ENCODE data around the gene EDN3. TPM values are rescaled to one million over a fixed set of nuclear protein-coding genes. Genes with fewer than 3 reads are reported as not detected.
A peak's percentile ranks its signal among the peaks of the same experiment; 100 is the strongest.

Gene EDN3
- total RNA-seq, 2 donors from 2014 or later = 4.7 to 9.9 TPM

DNA sequence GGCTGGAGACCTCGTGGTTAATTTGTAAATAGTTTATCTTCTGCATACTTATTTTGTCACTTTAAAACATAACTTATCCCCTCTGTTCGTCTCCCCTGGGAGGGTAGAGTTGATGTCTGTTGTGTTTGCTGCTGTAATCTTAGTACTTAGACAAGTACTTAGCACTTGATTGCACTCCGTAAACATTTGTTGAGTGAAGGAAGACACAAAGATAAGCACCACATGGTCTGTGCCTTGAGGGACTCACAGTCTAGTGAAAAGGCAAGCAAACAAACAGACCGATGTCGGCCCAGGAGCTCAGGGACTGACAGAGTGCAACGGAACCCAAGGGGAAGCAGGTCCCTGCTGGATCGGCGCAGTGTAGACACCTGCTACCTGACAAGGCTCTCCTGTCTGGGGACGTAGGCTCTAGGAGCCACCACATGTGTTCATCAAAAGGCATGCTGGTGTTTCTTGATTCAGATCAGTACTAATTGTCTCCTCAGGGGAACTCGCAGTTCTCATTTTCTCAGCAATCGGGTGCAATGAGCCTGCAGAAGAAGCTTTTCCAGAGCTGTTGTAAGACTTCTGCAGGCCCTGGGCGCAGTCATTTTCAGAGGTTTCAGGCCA lies 31.4 kb downstream of the EDN3 start:
- Histone ChIP-seq H3K27ac (no peak overlapping the region), H3K9me3 (no peaks in the 10 kb centered on the region), H3K4me1 (no peaks in the 10 kb centered on the region), H3K27me3 (no peaks in the 10 kb centered on the region), H3K4me3 (no peak overlapping the region), H3K36me3 (replicated peaks in 1 of 2; ENCODE audit: insufficient read depth in 1 of 2, low read depth in 2 of 2) (no peaks in the 10 kb centered on the region)
- intact Hi-C loops (cut with DNase I) = no loop called here
- TF ChIP-seq, protein P1, sequence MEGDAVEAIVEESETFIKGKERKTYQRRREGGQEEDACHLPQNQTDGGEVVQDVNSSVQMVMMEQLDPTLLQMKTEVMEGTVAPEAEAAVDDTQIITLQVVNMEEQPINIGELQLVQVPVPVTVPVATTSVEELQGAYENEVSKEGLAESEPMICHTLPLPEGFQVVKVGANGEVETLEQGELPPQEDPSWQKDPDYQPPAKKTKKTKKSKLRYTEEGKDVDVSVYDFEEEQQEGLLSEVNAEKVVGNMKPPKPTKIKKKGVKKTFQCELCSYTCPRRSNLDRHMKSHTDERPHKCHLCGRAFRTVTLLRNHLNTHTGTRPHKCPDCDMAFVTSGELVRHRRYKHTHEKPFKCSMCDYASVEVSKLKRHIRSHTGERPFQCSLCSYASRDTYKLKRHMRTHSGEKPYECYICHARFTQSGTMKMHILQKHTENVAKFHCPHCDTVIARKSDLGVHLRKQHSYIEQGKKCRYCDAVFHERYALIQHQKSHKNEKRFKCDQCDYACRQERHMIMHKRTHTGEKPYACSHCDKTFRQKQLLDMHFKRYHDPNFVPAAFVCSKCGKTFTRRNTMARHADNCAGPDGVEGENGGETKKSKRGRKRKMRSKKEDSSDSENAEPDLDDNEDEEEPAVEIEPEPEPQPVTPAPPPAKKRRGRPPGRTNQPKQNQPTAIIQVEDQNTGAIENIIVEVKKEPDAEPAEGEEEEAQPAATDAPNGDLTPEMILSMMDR (IDR thresholded peaks at IDR 0.05) = no peak
- no peak for TF ChIP-seq POLR2A (IDR thresholded peaks at IDR 0.05)
- no peak for ATAC-seq
- 56 to 69% methylated on average over 12 of the region's 12 CpGs for WGBS, 2 donors
- DNase-seq = no peak

DNA sequence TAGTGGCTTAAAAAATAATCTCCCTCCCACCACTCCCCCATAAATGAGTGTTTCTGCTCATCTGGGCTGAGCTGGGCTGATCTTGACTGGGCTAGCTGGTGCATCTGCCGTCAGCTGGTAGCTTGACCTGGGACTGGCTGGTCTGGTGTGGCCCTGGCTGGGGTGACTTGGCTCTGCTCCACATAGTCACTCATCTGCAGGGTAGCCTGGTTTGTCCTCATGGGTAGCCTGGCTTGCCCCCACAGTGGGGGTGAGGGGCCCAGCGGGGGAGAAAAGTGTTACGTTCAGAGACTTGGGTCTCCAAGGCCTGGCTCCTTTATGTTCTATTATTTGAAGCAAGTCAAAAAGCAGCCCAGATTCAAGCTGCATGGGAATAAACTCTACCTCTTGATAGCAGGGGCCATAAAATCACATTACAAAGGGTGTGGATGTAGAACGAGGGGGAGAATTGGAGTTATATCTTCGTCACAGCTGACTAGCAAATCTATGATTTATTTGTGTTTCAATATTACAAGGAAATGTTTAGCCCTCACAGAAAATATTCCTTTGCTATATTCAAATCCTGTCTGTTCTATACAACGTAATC lies 32.9 kb downstream of the EDN3 start:
- H3K27ac ChIP-seq = no peak overlapping the region
- no peaks in the 10 kb centered on the region for H3K9me3 ChIP-seq
- 74 to 79% methylated on average over 6 of the region's 6 CpGs for WGBS, 2 donors
- no peaks in the 10 kb centered on the region for H3K27me3 ChIP-seq
- intact Hi-C loops (cut with DNase I) = no loop called here
- DNase-seq = no peak
- H3K4me3 ChIP-seq = no peak overlapping the region
- H3K4me1 ChIP-seq = no peaks in the 10 kb centered on the region
- no peak for TF ChIP-seq POLR2A (IDR thresholded peaks at IDR 0.05)
- TF ChIP-seq, protein P1 (IDR thresholded peaks at IDR 0.05) = no peak
- ATAC-seq = no peak
- H3K36me3 ChIP-seq (replicated peaks in 1 of 2; ENCODE audit: insufficient read depth in 1 of 2, low read depth in 2 of 2) = no peaks in the 10 kb centered on the region

- no peaks in the 10 kb centered on the region for H3K36me3 ChIP-seq (replicated peaks in 1 of 2; ENCODE audit: insufficient read depth in 1 of 2, low read depth in 2 of 2)
- H3K4me1 ChIP-seq = no peaks in the 10 kb centered on the region
- no peaks in the 10 kb centered on the region for H3K9me3 ChIP-seq
- no peak for TF ChIP-seq POLR2A (IDR thresholded peaks at IDR 0.05)
- TF ChIP-seq, protein P1 (IDR thresholded peaks at IDR 0.05) = no peak
- intact Hi-C loops (cut with DNase I) = no loop called here
- ATAC-seq = no peak
- H3K4me3 ChIP-seq = no peak overlapping the region
- DNase-seq = peak in 2 of 4 donors; percentile 21 to 29
- H3K27me3 ChIP-seq = no peaks in the 10 kb centered on the region
- 27 to 37% methylated on average over 9 of the region's 9 CpGs for WGBS, 2 donors
- H3K27ac ChIP-seq = no peak overlapping the region
These were observed 33.5 kb downstream of the EDN3 start for GRCh38 chr20:59333951-59334350.

GRCh38 chr20:59334651-59335300 lies 34.4 kb downstream of the EDN3 start:
- H3K4me1 ChIP-seq = no peaks in the 10 kb centered on the region
- H3K36me3 ChIP-seq (replicated peaks in 1 of 2; ENCODE audit: insufficient read depth in 1 of 2, low read depth in 2 of 2) = no peaks in the 10 kb centered on the region
- H3K9me3 ChIP-seq = no peaks in the 10 kb centered on the region
- TF ChIP-seq, protein P1 (IDR thresholded peaks at IDR 0.05) = no peak
- TF ChIP-seq POLR2A (IDR thresholded peaks at IDR 0.05) = no peak
- DNase-seq (no peak), ATAC-seq (no peak)
- no peaks in the 10 kb centered on the region for H3K27me3 ChIP-seq
- intact Hi-C loops (cut with DNase I) = no loop called here
- 78 to 79% methylated on average over 7 of the region's 7 CpGs for WGBS, 2 donors
- H3K27ac ChIP-seq = no peak overlapping the region
- H3K4me3 ChIP-seq = no peak overlapping the region
